ENCODE measurements around the gene AMZ2. TPM values are rescaled to one million over a fixed set of nuclear protein-coding genes. Genes with fewer than 3 reads are reported as not detected.

Gene AMZ2
- total RNA-seq, 1 donor from 2014 or later: 75.8 TPM

Other genes with a start within 250 kb of the AMZ2 start
- 210 and 240 TPM in 2 replicates for gene KPNA2, start 212.3 kb upstream of the AMZ2 start, total RNA-seq
- gene SLC16A6, start 43.1 kb downstream of the AMZ2 start, total RNA-seq: 2.6 and 2.7 TPM in 2 replicates
- gene ARSG, start 43.5 kb downstream of the AMZ2 start, total RNA-seq: 5.6 and 7.1 TPM in 2 replicates
- 9.1 and 9.5 TPM in 2 replicates for gene WIPI1, start 209.5 kb downstream of the AMZ2 start, total RNA-seq